AG04449 (cell line): Measurements from ENCODE around the gene CEP41.

ENCODE experiments used
- CTCF ChIA-PET: fragments of 350-600 bp; formaldehyde crosslinking; extraction: SDS; loops from one replicate; lab custom pipeline; 2021; ENCODE audit warnings: antibody characterized with exemption; lab: Yijun Ruan, JAX
- POLR2A ChIA-PET: fragments of 400-600, 350-600 bp; formaldehyde crosslinking; extraction: SDS; loops from one replicate; lab custom pipeline; 2020; ENCODE audit warnings: antibody characterized with exemption, inconsistent platforms; lab: Yijun Ruan, JAX
- DNase-seq: peaks from one replicate; pipeline ENCODE4 v3.0.0-alpha.2; 2010; ENCODE audit warnings: low read depth, low spot score
- H3K4me3 ChIP-seq: 2 replicates; pipeline ENCODE4 v1.5.1; 2011; ENCODE audit warnings: low read depth, mild to moderate bottlenecking, control low read depth, low read length
- TF ChIP-seq, protein P1 (sequence below): IDR thresholded peaks from one replicate; pipeline ENCODE4 v1.5.1; 2011; ENCODE audit warnings: mild to moderate bottlenecking, moderate library complexity, low read length, control low read depth, inconsistent platforms; ENCODE audit not compliant: insufficient read depth; ENCODE audit errors: missing control alignments

CEP41 gene

DNA sequence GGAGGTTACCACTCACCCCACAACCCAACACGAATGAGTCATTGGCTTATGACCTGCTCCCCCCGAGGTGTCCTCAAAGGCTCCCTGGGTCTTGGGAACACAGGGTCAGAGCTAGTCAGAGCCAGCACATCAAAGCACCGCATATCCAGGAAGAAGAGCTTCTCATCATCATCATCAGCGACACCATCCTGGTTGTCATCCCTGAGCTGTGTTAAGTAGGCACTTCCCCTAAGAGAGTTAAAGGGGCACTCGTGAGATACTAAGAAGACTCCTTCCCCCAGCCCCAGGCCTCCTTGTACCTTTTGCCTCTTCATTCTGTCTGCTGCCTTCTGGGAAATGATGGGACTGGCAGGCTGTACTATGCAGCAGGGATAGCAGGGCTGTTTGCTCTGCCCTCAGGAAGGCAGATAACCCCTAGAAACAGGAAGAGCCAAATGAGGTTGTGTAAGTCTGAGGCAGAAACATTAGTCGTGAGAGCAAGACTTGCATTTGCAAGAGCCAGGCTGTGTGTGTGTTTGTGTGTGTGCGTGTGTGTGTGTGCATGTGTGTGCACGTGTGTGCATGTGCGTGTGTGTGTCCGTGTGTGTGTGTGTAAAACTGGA is 71.6 kb downstream of the CEP41 start:
- H3K4me3 ChIP-seq = no peak overlapping the region
- TF ChIP-seq, protein P1, sequence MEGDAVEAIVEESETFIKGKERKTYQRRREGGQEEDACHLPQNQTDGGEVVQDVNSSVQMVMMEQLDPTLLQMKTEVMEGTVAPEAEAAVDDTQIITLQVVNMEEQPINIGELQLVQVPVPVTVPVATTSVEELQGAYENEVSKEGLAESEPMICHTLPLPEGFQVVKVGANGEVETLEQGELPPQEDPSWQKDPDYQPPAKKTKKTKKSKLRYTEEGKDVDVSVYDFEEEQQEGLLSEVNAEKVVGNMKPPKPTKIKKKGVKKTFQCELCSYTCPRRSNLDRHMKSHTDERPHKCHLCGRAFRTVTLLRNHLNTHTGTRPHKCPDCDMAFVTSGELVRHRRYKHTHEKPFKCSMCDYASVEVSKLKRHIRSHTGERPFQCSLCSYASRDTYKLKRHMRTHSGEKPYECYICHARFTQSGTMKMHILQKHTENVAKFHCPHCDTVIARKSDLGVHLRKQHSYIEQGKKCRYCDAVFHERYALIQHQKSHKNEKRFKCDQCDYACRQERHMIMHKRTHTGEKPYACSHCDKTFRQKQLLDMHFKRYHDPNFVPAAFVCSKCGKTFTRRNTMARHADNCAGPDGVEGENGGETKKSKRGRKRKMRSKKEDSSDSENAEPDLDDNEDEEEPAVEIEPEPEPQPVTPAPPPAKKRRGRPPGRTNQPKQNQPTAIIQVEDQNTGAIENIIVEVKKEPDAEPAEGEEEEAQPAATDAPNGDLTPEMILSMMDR = no peak
- CTCF ChIA-PET = no interaction called here
- POLR2A ChIA-PET = no interaction called here
- no peak for DNase-seq

DNA sequence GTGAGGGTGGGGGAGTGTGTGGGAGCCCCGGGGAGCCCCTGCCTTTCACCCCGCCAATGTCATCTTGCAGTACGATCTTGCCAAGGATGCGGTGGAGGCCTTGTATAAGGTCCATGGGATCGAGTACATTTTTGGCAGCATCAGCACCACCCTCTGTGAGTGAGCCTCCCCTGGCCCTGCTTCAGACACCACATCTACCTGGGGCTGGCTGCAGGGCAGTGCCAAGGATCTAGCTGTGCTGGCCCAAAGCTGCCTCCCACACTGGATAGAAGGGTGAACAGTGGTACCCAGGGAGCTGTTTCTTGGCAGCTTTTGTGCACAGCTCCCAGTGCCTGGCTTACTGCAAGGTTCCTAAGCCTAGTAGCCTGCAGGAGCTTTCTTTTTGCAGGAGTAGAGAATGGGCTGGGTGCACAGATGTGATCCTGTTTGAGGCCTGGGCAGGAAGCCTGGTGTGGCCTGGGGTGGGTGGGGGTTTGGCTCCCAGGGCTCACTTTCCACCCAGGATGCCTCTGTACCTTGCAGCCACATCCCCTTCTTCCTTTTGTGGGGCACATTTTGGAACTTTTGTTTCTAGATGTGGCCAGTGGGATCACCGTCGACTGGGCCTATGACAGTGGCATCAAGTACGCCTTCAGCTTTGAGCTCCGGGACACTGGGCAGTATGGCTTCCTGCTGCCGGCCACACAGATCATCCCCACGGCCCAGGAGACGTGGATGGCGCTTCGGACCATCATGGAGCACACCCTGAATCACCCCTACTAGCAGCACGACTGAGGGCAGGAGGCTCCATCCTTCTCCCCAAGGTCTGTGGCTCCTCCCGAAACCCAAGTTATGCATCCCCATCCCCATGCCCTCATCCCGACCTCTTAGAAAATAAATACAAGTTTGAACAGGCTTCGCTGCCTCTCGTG is 72.7 kb downstream of the CEP41 start:
- ChIA-PET CTCF (interaction anchor here (0.8 kb wide), 1 partner anchor 122 kb away, joined by 3 read pairs; no protein-coding TSS in a partner anchor), POLR2A (no interaction called here)
- no peak for DNase-seq
- TF ChIP-seq, protein P1 = no peak
- H3K4me3 ChIP-seq = no peak overlapping the region

DNA sequence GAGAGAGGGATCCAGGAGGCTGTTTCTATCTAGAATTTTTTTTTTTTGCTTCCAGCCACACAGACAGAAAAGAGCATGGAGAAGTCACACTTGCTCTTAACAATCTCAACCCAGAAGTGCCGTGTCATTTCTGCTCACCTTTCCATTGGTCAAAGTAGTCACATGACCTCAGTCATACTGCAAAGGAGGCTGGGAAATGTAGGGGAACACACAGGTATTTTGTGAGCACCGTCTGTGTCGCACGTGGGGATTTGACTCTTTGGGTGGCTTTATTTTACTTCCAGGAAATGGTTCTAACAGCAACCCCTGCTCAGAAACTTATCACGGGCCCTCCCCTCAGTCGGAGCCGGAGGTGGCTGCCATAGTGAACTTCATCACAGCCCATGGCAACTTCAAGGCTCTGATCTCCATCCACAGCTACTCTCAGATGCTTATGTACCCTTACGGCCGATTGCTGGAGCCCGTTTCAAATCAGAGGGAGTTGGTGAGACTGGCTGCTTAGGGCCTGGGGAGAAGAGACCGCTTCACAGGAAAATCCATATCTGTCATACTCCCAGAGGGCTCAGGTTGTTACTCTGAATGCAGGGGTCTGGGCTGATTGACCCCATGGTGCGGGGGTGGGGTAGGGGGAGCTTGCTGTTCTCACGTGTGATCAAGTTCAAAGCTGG is 73.6 kb downstream of the CEP41 start:
- CTCF ChIA-PET = interaction anchor here (0.8 kb wide), 1 partner anchor 122 kb away, joined by 3 read pairs; no protein-coding TSS in a partner anchor
- TF ChIP-seq, protein P1 = no peak
- no peak overlapping the region for H3K4me3 ChIP-seq
- no peak for DNase-seq
- POLR2A ChIA-PET = no interaction called here

DNA sequence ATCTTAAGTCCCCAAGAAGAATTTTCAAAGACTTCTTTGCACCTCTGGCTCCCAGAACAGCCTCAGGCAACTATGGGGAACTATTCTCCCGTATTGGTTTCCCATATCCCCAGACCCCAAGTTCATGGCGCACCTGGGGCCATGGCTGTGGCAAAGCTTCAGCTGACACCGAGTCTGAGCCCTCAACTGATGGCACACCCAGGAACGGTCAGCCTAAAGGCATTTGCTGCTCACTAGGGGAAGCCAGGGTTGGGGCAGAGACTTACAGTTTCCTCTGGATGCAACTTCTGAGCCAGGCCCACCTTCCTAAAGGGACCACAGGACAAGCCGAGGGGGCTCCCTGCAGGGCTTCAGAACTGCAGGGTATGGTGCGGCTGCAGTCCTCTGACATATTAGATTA is 74.3 kb downstream of the CEP41 start:
- TF ChIP-seq, protein P1 = no peak
- POLR2A ChIA-PET = interaction anchor here (1.6 to 1.7 kb wide), 2 partner anchors 10 to 74 kb away, joined by 3 to 4 read pairs; no protein-coding TSS in a partner anchor
- CTCF ChIA-PET = no interaction called here
- no peak for DNase-seq
- H3K4me3 ChIP-seq = no peak overlapping the region

DNA sequence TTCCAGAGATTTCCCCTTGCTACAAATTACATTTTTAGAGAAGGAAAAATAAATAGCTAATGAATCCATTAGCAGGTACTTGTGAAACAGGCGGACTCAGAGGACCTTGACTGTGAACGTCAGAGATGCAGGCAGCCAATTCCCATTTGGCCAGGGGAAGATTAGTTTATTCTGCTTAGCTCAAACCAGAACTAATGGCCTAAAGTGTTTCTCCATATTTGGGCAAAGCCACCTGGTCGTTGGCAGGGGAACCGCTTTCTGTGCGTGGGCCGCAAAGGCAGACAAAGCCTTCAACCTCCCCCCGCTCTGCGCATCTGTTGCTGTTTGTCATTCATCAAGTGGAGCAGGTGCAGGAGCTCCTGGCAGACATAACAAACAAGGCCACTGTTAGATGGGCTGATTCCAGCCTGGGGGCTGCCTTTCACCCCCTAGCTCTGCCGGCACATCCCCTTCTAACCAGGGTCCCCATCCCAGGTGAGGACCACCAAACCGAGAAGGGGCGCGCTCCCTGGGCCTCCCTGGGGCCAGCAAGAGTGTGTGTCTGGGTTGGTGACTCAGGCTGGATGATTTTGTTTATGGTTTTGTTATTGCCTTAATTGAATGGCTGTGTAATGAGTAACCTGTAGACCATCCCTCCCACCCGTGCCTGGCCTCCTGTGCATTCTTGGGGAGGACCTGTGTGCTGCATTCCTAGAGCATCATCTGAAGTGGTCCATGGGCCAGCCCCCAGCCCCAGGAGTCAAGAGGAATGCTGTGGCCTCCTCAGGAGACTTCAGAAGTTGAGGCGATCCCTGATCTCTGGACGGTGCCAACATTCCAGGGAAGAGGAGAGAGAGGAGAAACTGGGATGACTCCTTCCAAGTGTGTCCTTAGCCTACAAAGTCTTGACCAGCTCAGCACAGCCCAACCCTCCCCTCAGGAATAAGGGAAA is 75.0 kb downstream of the CEP41 start:
- DNase-seq = no peak
- TF ChIP-seq, protein P1 = no peak
- POLR2A ChIA-PET = interaction anchor here (0.6 to 1.7 kb wide), 4 partner anchors 9 to 73 kb away, joined by 3 to 4 read pairs (median 4); partner anchors contain the start of gene CPA4
- CTCF ChIA-PET = interaction anchor here (1.0 to 1.3 kb wide), 3 partner anchors 12 to 292 kb away, joined by 3 read pairs; no protein-coding TSS in a partner anchor
- no peak overlapping the region for H3K4me3 ChIP-seq
